Chondrocyte (in vitro differentiated cells): ENCODE results near the gene CBLL1. TPM values are rescaled to one million over a fixed set of nuclear protein-coding genes. Genes with fewer than 3 reads are reported as not detected.

Experiments
- DNase-seq: peaks from one replicate; pipeline ENCODE4 v3.0.0; 2021; ENCODE audit warnings: mixed read lengths, low spot score
- H3K27ac Mint-ChIP-seq: one replicate; pipeline ENCODE4 v1.8.0; 2021; ENCODE audit warnings: mild to moderate bottlenecking, moderate library complexity, mixed read lengths; ENCODE audit not compliant: unreplicated experiment
- H3K27me3 Mint-ChIP-seq: 2 replicates; pipeline ENCODE4 v1.8.0; 2021; ENCODE audit warnings: low read depth, mixed read lengths
- H3K36me3 Mint-ChIP-seq: 2 replicates; pipeline ENCODE4 v1.8.0; 2021; ENCODE audit warnings: low read depth, mixed read lengths
- H3K4me1 Mint-ChIP-seq: 2 replicates; pipeline ENCODE4 v1.8.0; 2021; ENCODE audit warnings: low read depth, mild to moderate bottlenecking, mixed read lengths
- H3K4me3 Mint-ChIP-seq: one replicate; pipeline ENCODE4 v1.8.0; 2021; ENCODE audit warnings: mild to moderate bottlenecking, moderate library complexity, mixed read lengths; ENCODE audit not compliant: unreplicated experiment
- H3K9me3 Mint-ChIP-seq: 2 replicates; pipeline ENCODE4 v1.8.0; 2021; ENCODE audit warnings: low read depth, mixed read lengths
- total RNA-seq: library from RNA; stranded (reverse); gene quantifications from 3 replicates; pipeline ENCODE4 v1.2.1, GENCODE V29; 2021
- TF ChIP-seq, protein P1 (sequence below): fragments of 200-600 bp; sonication (generic); IDR thresholded peaks from 2 replicates; pipeline ENCODE4 v1.5.0; 2021; ENCODE audit warnings: antibody characterized with exemption, mild to moderate bottlenecking, moderate library complexity

Gene CBLL1
- total RNA-seq, 1 donor from 2014 or later: 17.4 TPM

DNA sequence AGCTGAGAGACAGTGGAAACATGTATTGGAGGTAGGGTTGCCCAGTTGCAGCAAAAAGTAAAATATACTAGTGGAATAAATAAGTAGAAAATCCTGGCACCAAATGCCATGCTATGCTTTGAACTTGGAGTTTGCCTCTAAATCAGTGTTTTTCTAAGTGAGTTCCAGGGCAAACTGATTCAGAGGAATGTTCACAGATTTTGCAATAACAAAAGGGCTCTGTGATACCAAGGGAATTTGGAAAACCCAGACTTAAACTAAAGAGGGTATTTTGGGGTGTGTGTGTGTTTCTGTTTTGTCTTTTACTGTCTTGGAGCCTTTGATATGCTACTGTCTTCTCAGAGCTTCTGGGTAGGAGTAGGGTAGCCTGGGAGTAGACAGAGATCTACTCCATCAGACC lies 43.4 kb upstream of the CBLL1 start:
- H3K4me1 Mint-ChIP-seq: peaks cover 19% of the 10 kb centered on the region
- H3K9me3 Mint-ChIP-seq: no peaks in the 10 kb centered on the region
- no peaks in the 10 kb centered on the region for H3K27me3 Mint-ChIP-seq
- H3K4me3 Mint-ChIP-seq: no peak overlapping the region
- TF ChIP-seq, protein P1, sequence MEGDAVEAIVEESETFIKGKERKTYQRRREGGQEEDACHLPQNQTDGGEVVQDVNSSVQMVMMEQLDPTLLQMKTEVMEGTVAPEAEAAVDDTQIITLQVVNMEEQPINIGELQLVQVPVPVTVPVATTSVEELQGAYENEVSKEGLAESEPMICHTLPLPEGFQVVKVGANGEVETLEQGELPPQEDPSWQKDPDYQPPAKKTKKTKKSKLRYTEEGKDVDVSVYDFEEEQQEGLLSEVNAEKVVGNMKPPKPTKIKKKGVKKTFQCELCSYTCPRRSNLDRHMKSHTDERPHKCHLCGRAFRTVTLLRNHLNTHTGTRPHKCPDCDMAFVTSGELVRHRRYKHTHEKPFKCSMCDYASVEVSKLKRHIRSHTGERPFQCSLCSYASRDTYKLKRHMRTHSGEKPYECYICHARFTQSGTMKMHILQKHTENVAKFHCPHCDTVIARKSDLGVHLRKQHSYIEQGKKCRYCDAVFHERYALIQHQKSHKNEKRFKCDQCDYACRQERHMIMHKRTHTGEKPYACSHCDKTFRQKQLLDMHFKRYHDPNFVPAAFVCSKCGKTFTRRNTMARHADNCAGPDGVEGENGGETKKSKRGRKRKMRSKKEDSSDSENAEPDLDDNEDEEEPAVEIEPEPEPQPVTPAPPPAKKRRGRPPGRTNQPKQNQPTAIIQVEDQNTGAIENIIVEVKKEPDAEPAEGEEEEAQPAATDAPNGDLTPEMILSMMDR: no peak
- H3K27ac Mint-ChIP-seq: no peak overlapping the region
- no peaks in the 10 kb centered on the region for H3K36me3 Mint-ChIP-seq
- DNase-seq: no peak

DNA sequence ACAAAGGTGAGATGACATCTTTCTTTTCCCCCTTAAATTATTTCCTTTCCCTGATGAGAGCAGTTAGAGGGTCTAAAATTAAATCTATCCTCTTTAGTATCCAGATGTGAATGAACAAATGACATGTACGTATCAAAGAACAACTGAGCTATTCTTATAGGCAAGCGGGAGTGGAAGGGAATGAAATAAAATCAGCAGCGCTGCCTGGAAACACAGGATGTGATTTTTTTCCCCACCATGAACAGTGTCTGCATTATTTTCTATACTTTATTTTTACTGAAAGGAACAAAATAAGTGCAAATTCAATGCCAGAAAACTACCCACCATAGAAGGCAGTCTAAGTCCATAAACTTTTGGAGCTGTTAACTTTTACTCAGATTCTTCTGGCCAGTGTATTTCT lies 42.8 kb upstream of the CBLL1 start:
- Mint-ChIP-seq H3K27ac (no peak overlapping the region), H3K4me3 (no peak overlapping the region), H3K36me3 (no peaks in the 10 kb centered on the region), H3K4me1 (peaks cover 19% of the 10 kb centered on the region), H3K9me3 (no peaks in the 10 kb centered on the region), H3K27me3 (no peaks in the 10 kb centered on the region)
- no peak for DNase-seq
- TF ChIP-seq, protein P1: no peak

DNA sequence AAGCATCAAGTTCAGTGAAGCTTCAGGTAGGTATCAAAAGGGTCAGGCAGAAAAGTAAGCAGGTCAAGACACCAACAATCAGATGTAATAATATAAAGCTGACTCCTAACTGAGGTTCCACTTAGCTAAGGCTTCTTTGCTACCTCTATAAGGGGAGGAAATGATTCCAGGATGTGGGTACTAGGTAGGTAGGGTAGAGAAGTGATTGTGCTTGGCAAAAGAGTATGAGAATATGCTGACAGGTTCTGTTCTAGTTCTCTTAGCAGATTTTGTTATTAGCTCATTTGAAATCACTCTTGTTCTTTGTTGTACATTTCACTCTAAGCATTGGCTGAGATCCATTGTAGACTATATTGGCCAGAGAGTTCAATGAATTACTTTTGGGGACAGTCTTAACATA lies 40.7 kb upstream of the CBLL1 start:
- no peaks in the 10 kb centered on the region for H3K27me3 Mint-ChIP-seq
- no peak for DNase-seq
- TF ChIP-seq, protein P1: no peak
- peaks cover 13% of the 10 kb centered on the region for H3K4me1 Mint-ChIP-seq
- H3K9me3 Mint-ChIP-seq: no peaks in the 10 kb centered on the region
- H3K27ac Mint-ChIP-seq: no peak overlapping the region
- no peak overlapping the region for H3K4me3 Mint-ChIP-seq
- no peaks in the 10 kb centered on the region for H3K36me3 Mint-ChIP-seq

DNA sequence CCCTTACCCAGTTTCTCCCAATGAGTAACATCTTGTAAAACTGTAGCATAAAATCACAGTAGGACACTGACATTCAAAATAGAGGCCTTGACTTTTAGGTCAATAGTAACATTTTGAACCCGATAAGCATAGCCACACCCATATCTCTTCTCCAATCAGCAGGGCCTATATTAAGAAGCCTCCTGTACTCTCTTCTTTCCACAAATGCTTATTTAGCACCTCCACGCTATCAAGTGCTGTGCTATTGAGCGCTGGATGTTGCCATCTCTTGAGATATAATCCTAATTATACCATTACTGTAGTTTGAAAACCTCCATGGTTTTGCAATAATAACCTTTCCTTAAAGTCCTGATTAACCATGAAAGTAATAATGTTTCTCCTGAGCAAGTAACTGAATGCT lies 40.1 kb upstream of the CBLL1 start:
- TF ChIP-seq, protein P1: no peak
- H3K27me3 Mint-ChIP-seq: no peaks in the 10 kb centered on the region
- H3K4me1 Mint-ChIP-seq: peaks cover 13% of the 10 kb centered on the region
- no peak for DNase-seq
- no peak overlapping the region for H3K27ac Mint-ChIP-seq
- H3K36me3 Mint-ChIP-seq: no peaks in the 10 kb centered on the region
- H3K4me3 Mint-ChIP-seq: no peak overlapping the region
- H3K9me3 Mint-ChIP-seq: no peaks in the 10 kb centered on the region

DNA sequence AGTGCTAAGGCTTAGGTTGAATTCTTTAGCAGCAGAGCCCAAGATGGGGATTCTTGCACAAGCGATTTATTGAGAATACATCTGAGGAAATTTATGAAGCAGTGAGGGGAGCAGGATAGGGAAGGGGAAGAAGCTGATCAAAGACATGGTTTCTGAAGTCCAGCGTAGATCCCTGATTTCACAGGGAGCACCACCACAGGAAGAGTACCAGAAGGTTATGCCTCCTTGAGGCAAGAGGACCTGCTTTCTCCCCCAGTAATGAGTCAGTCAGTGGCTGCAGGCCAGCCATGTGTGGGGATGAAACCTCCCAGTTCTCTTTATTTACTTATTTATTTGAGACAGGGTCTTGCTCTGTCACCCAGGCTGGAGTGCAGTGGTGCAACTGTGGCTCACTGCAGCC lies 35.0 kb upstream of the CBLL1 start:
- H3K27ac Mint-ChIP-seq: no peak overlapping the region
- H3K4me3 Mint-ChIP-seq: no peak overlapping the region
- H3K9me3 Mint-ChIP-seq: no peaks in the 10 kb centered on the region
- H3K36me3 Mint-ChIP-seq: no peaks in the 10 kb centered on the region
- TF ChIP-seq, protein P1: no peak
- DNase-seq: no peak
- no peaks in the 10 kb centered on the region for H3K27me3 Mint-ChIP-seq
- H3K4me1 Mint-ChIP-seq: no peaks in the 10 kb centered on the region
